Spinal cord (tissue), 10 donors: ENCODE measurements around the gene PMVK. TPM values are rescaled to one million over a fixed set of nuclear protein-coding genes. Genes with fewer than 3 reads are reported as not detected.

ENCODE experiments used
- DNase-seq, 6 donors: peaks; one replicate each; pipeline versions ENCODE4 v3.0.0 to v3.0.0-alpha.2; 2013 to 2015; ENCODE audit warnings: low spot score in 6 of 6, low read depth in 4 of 6
- H3K27ac ChIP-seq: one replicate; pipeline ENCODE4 v1.5.1; 2013; ENCODE audit warnings: low read depth, low read length, control low read depth
- H3K27me3 ChIP-seq: one replicate; pipeline ENCODE4 v1.6.1; 2013; ENCODE audit warnings: low read length; ENCODE audit not compliant: control insufficient read depth, insufficient read depth
- H3K36me3 ChIP-seq: one replicate; pipeline ENCODE4 v1.6.1; 2013; ENCODE audit warnings: low read length; ENCODE audit not compliant: control insufficient read depth, insufficient read depth
- H3K4me1 ChIP-seq: one replicate; pipeline ENCODE4 v1.6.1; 2013; ENCODE audit warnings: low read length; ENCODE audit not compliant: control insufficient read depth, insufficient read depth
- H3K4me3 ChIP-seq: one replicate; pipeline ENCODE4 v1.5.1; 2013; ENCODE audit warnings: low read depth, low read length, control low read depth
- H3K9me3 ChIP-seq: one replicate; pipeline ENCODE4 v1.6.1; 2013; ENCODE audit warnings: low read length; ENCODE audit not compliant: control insufficient read depth, insufficient read depth
- WGBS: methylation state at CpG from one replicate; pipeline ENCODE4 v1.1.5; 2013; ENCODE audit warnings: missing lambda C conversion rate; ENCODE audit not compliant: insufficient coverage; 5-methylcytosine and 5-hydroxymethylcytosine counted together
- polyA plus RNA-seq, 2 donors: library from polyadenylated mRNA; unstranded; fragments of 120-200 nt; gene quantifications; one replicate each; pipeline ENCODE4 v1.2.1, GENCODE V29; 2013; ENCODE audit not compliant: insufficient read length in 2 of 2
- total RNA-seq, 2 donors: library from RNA; depleted of rRNA in 1 of 2; stranded (reverse); fragments of 120-200 nt in 1 of 2; fragments of >200 nt in 1 of 2; gene quantifications; one replicate each; pipeline versions ENCODE4 v1.2.3 to v1.2.4, GENCODE V29; 2013 to 2014
- donor health status: healthy.

The PMVK gene
- total and polyA plus RNA-seq, 4 donors = 10.6 to 45.3 (median 29.3) TPM

- Histone ChIP-seq H3K36me3 (peaks cover 39% of the 10 kb centered on the region), H3K4me1 (peaks cover 52% of the 10 kb centered on the region), H3K4me3 (no peak overlapping the region), H3K27me3 (no peaks in the 10 kb centered on the region), H3K27ac (no peak overlapping the region), H3K9me3 (no peaks in the 10 kb centered on the region)
- no CpG with 5 or more reads among the region's 3 CpGs for WGBS
- no peak for DNase-seq
Measured at GRCh38 chr1:154968731-154969130, 32.2 kb upstream of the PMVK start.

- Histone ChIP-seq H3K4me1 (peaks cover 49% of the 10 kb centered on the region), H3K9me3 (no peaks in the 10 kb centered on the region), H3K27ac (no peak overlapping the region), H3K4me3 (no peak overlapping the region), H3K36me3 (peaks cover 47% of the 10 kb centered on the region), H3K27me3 (no peaks in the 10 kb centered on the region)
- no peak for DNase-seq
- 100% methylated on average over 3 of the region's 5 CpGs for WGBS
Measured at GRCh38 chr1:154967331-154967950, 30.9 kb upstream of the PMVK start.

- H3K9me3 ChIP-seq = no peaks in the 10 kb centered on the region
- no CpG with 5 or more reads among the region's 7 CpGs for WGBS
- H3K4me3 ChIP-seq = no peak overlapping the region
- no peak overlapping the region for H3K27ac ChIP-seq
- H3K27me3 ChIP-seq = no peaks in the 10 kb centered on the region
- DNase-seq = no peak
- peaks cover 47% of the 10 kb centered on the region for H3K36me3 ChIP-seq
- H3K4me1 ChIP-seq = peaks cover 45% of the 10 kb centered on the region
Measured at GRCh38 chr1:154966111-154966510, 29.6 kb upstream of the PMVK start.

- Histone ChIP-seq H3K9me3 (no peaks in the 10 kb centered on the region), H3K27ac (no peak overlapping the region), H3K36me3 (peaks cover 53% of the 10 kb centered on the region), H3K27me3 (no peaks in the 10 kb centered on the region), H3K4me3 (no peak overlapping the region), H3K4me1 (peaks cover 32% of the 10 kb centered on the region)
- 96% methylated on average over 4 of the region's 6 CpGs for WGBS
- DNase-seq = no peak
Measured at GRCh38 chr1:154964359-154964758, 27.8 kb upstream of the PMVK start.

GRCh38 chr1:154963643-154964042 is 27.1 kb upstream of the PMVK start:
- no peak overlapping the region for H3K27ac ChIP-seq
- no peak overlapping the region for H3K4me3 ChIP-seq
- DNase-seq = no peak
- H3K36me3 ChIP-seq = peaks cover 58% of the 10 kb centered on the region
- peaks cover 32% of the 10 kb centered on the region for H3K4me1 ChIP-seq
- H3K27me3 ChIP-seq = no peaks in the 10 kb centered on the region
- 97% methylated on average over 6 of the region's 8 CpGs for WGBS
- no peaks in the 10 kb centered on the region for H3K9me3 ChIP-seq

GRCh38 chr1:154962795-154963330 is 26.3 kb upstream of the PMVK start:
- Histone ChIP-seq H3K9me3 (no peaks in the 10 kb centered on the region), H3K27ac (no peak overlapping the region), H3K4me3 (no peak overlapping the region), H3K36me3 (peaks cover 59% of the 10 kb centered on the region), H3K27me3 (no peaks in the 10 kb centered on the region), H3K4me1 (peaks cover 34% of the 10 kb centered on the region)
- 63% methylated on average over 6 of the region's 6 CpGs for WGBS
- no peak for DNase-seq

GRCh38 chr1:154962156-154962749 is 25.7 kb upstream of the PMVK start:
- no peaks in the 10 kb centered on the region for H3K27me3 ChIP-seq
- WGBS = 8% methylated on average over 19 of the region's 25 CpGs
- peak overlapping the region; percentile 96 for H3K27ac ChIP-seq
- H3K4me3 ChIP-seq = peak overlapping the region; percentile 91
- H3K9me3 ChIP-seq = no peaks in the 10 kb centered on the region
- peaks cover 36% of the 10 kb centered on the region for H3K4me1 ChIP-seq
- peaks cover 53% of the 10 kb centered on the region for H3K36me3 ChIP-seq
- DNase-seq = peak in 1 of 6 donors; percentile 61

- DNase-seq = peak in 2 of 6 donors; percentile 92
- WGBS = under 1% methylated on average over 93 of the region's 93 CpGs
- H3K27me3 ChIP-seq = no peaks in the 10 kb centered on the region
- H3K27ac ChIP-seq = peak within 1 kb of the TSS; percentile 96
- H3K36me3 ChIP-seq = peaks cover 47% of the 10 kb centered on the region
- H3K9me3 ChIP-seq = no peaks in the 10 kb centered on the region
- peaks cover 44% of the 10 kb centered on the region for H3K4me1 ChIP-seq
- H3K4me3 ChIP-seq = peak within 1 kb of the TSS; percentile 91
Measured at GRCh38 chr1:154961207-154962155, 25.0 kb upstream of the PMVK start, which contains the start of gene PYGO2. Gene PYGO2, minus strand, starts transcription at chr1:154961782. Its CDS starts 206 bp downstream, at chr1:154961576.

- Histone ChIP-seq H3K27ac (no peak overlapping the region), H3K9me3 (no peaks in the 10 kb centered on the region), H3K4me1 (peaks cover 47% of the 10 kb centered on the region), H3K4me3 (peak overlapping the region; percentile 91), H3K36me3 (peaks cover 39% of the 10 kb centered on the region), H3K27me3 (no peaks in the 10 kb centered on the region)
- no peak for DNase-seq
- 42% methylated on average over 3 of the region's 10 CpGs for WGBS
Measured at GRCh38 chr1:154960446-154961136, 24.1 kb upstream of the PMVK start.
